ENCODE data around the gene NRG2. TPM values are rescaled to one million over a fixed set of nuclear protein-coding genes. Genes with fewer than 3 reads are reported as not detected.

NRG2 gene
- total and polyA plus RNA-seq, 2 experiments from 2014 or later, result 13.5 to 20.7 TPM

GRCh38 chr5:139854029-139854605 lies 189.0 kb downstream of the NRG2 start:
- no peak for DNase-seq (ENCODE audit: low read depth in 1 of 2, low spot score in 1 of 2)
- Histone ChIP-seq H3K4me1 (ENCODE audit: low read depth) (no peaks in the 10 kb centered on the region), H3K27me3 (peaks cover 15% of the 10 kb centered on the region), H3K4me3 (no peak overlapping the region), H3K36me3 (peaks cover 14% of the 10 kb centered on the region), H3K27ac (no peak overlapping the region), H3K9me3 (ENCODE audit: low read depth) (no peaks in the 10 kb centered on the region)
- no peak for TF ChIP-seq CTCF (IDR thresholded peaks at IDR 0.05; ENCODE audit: low read depth, low read length)

- H3K27me3 ChIP-seq, result peaks cover 28% of the 10 kb centered on the region
- no peaks in the 10 kb centered on the region for H3K9me3 ChIP-seq (ENCODE audit: low read depth)
- no peaks in the 10 kb centered on the region for H3K4me1 ChIP-seq (ENCODE audit: low read depth)
- no peak for DNase-seq (ENCODE audit: low read depth in 1 of 2, low spot score in 1 of 2)
- no peak overlapping the region for H3K27ac ChIP-seq
- peaks cover 14% of the 10 kb centered on the region for H3K36me3 ChIP-seq
- no peak overlapping the region for H3K4me3 ChIP-seq
- TF ChIP-seq CTCF (IDR thresholded peaks at IDR 0.05; ENCODE audit: low read depth, low read length), result no peak
These were observed 190.4 kb downstream of the NRG2 start for GRCh38 chr5:139852696-139853095.

- H3K36me3 ChIP-seq, result peaks cover 14% of the 10 kb centered on the region
- no peak for DNase-seq (ENCODE audit: low read depth in 1 of 2, low spot score in 1 of 2)
- H3K27me3 ChIP-seq, result peaks cover 39% of the 10 kb centered on the region
- H3K27ac ChIP-seq, result no peak overlapping the region
- no peak overlapping the region for H3K4me3 ChIP-seq
- H3K4me1 ChIP-seq (ENCODE audit: low read depth), result no peaks in the 10 kb centered on the region
- TF ChIP-seq CTCF (IDR thresholded peaks at IDR 0.05; ENCODE audit: low read depth, low read length), result no peak
- H3K9me3 ChIP-seq (ENCODE audit: low read depth), result no peaks in the 10 kb centered on the region
These were observed 191.5 kb downstream of the NRG2 start for GRCh38 chr5:139851558-139851957.

GRCh38 chr5:139850423-139851016 lies 192.6 kb downstream of the NRG2 start:
- H3K4me3 ChIP-seq, result no peak overlapping the region
- peaks cover 14% of the 10 kb centered on the region for H3K36me3 ChIP-seq
- no peak for DNase-seq (ENCODE audit: low read depth in 1 of 2, low spot score in 1 of 2)
- H3K27me3 ChIP-seq, result peaks cover 47% of the 10 kb centered on the region
- H3K9me3 ChIP-seq (ENCODE audit: low read depth), result no peaks in the 10 kb centered on the region
- no peak overlapping the region for H3K27ac ChIP-seq
- no peak for TF ChIP-seq CTCF (IDR thresholded peaks at IDR 0.05; ENCODE audit: low read depth, low read length)
- H3K4me1 ChIP-seq (ENCODE audit: low read depth), result no peaks in the 10 kb centered on the region

- H3K4me3 ChIP-seq, result no peak overlapping the region
- peaks cover 48% of the 10 kb centered on the region for H3K27me3 ChIP-seq
- no peak for TF ChIP-seq CTCF (IDR thresholded peaks at IDR 0.05; ENCODE audit: low read depth, low read length)
These were observed 193.2 kb downstream of the NRG2 start for GRCh38 chr5:139849942-139850341.

More at GRCh38 chr5:139849942-139850341, 193.2 kb downstream of the NRG2 start:
- peaks cover 14% of the 10 kb centered on the region for H3K36me3 ChIP-seq
- no peak for DNase-seq (ENCODE audit: low read depth in 1 of 2, low spot score in 1 of 2)
- no peaks in the 10 kb centered on the region for H3K9me3 ChIP-seq (ENCODE audit: low read depth)
- no peaks in the 10 kb centered on the region for H3K4me1 ChIP-seq (ENCODE audit: low read depth)
- no peak overlapping the region for H3K27ac ChIP-seq

Data from cardiac muscle cell (in vitro differentiated cells and primary cell).